Erythroblast (primary cell): ENCODE data around the gene SPSB1.

Source experiments
- DNase-seq, 2 experiments: peaks; one replicate each; lab custom pipeline; 2025; lab: John Stamatoyannopoulos, UW
- GATA1 ChIP-seq: IDR thresholded peaks from 2 replicates; pipeline ENCODE4 v1.6.1; 2011; ENCODE audit warnings: low read depth, mild to moderate bottlenecking, control low read depth, low read length, moderate library complexity
- POLR2A ChIP-seq: IDR thresholded peaks from 2 replicates; pipeline ENCODE4 v1.6.1; 2011; ENCODE audit warnings: mild to moderate bottlenecking, low read length

Gene SPSB1

DNA sequence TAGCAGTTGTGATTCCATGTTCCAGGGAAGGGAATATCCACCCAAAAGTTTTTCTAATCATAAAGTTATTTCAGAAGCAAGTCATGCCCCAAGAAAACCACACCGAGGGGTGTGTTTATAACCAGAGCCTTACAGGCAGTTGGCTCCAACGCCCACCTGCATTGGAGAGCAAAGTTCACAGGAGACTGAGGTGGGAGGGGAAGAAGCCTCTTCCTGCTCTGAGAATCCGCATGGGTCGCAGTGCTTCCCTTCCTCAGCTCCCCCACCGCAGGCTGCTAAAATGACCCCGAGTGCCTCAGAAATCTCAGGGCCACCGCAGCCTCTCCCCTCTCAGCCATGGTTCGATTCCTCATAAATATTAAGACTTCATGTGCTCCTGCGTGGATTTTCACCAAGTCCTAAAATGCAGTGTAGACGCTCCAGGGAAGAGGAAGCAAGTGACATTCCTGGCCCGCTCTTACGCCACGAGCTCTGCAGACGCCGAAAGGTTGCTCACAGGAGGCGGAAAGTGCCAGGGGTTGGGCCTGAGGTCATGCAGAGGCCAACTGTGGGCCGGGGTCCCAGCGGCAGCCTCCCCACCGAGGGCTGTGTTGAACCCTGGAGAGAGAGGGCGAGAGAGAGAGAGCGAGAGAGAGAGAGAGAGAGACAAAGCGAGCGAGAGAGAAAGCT is 13.4 kb upstream of the SPSB1 start:
- DNase-seq = no peak
- no peak for TF ChIP-seq POLR2A

DNA sequence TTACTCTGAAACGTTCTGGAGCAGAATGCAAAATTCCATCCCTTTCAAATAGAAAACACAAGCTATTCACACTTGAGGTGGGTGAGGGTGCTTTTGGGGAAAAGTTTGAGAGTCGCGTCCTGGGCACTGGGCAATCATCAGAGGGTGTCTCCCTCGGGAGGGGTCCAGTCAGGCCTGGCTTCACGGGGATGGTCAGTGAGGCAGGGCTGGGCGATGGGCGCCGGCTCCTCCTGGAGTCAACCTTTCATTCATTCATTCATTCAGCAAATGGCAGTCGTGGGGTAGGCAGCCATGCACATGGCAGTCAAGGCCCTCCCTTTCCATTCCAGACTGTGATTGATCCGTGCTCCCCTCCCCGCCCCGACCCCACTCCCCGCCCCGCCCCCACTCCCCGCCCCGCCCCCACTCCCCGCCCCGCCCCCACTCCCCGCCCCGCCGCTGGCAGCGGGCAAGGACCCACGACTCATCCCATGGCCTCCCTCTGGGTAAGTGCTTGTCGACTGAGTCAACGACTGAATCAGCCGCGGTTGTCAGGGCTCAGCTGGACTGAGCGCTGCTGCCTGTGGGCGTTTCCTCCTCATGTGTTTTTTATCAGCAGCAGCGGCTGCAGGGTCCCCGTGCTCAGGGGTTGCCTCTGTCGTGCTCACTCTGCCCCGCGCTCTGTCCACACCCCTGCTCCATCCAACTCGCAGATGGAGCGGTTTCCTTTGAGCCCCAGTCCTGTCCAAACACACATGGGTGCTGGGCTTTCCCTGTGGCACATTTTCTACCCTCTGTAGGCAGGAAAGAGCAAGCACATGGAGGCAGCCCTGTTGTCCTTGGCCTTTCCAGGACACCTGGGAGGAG is 12.5 kb upstream of the SPSB1 start:
- TF ChIP-seq POLR2A (no peak), GATA1 (no peak)
- peak; percentile 57 to 64 for DNase-seq

DNA sequence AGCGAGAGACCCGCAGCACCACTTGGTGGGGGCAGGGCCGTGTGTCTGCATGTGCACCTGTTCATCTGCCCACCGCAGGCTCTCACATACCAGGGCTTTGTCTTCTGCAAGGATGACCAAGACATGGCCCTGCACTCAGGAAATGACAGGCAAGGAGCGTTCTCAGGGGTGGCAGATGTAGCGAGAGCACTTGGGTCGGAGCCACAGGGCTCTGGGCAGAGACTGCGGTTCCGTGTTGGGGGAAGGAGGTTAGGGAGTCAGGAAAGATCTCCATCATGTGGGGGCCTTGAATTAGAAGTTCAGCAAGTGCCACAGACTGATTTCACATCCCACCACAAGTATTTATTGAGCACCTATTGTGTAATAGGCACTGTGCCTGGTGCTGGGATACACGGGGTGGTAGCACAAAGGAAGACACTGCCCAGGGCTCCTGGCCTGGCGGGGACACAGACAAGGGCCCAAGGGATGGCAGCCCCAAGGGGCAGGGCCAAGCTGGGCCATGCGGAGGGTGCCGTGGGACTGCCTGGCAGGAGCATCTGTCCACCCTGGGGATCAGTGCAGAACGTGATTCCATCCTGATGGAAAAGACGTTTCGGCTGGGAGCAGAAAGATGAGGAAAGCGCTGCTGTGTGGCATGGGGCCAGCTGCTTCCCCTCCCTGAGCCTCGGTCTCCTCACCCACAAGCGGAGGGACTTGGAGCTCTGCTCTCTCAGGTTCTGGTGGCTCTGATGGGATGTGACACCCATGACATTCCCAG is 11.4 kb upstream of the SPSB1 start:
- TF ChIP-seq POLR2A = no peak
- no peak for TF ChIP-seq GATA1

DNA sequence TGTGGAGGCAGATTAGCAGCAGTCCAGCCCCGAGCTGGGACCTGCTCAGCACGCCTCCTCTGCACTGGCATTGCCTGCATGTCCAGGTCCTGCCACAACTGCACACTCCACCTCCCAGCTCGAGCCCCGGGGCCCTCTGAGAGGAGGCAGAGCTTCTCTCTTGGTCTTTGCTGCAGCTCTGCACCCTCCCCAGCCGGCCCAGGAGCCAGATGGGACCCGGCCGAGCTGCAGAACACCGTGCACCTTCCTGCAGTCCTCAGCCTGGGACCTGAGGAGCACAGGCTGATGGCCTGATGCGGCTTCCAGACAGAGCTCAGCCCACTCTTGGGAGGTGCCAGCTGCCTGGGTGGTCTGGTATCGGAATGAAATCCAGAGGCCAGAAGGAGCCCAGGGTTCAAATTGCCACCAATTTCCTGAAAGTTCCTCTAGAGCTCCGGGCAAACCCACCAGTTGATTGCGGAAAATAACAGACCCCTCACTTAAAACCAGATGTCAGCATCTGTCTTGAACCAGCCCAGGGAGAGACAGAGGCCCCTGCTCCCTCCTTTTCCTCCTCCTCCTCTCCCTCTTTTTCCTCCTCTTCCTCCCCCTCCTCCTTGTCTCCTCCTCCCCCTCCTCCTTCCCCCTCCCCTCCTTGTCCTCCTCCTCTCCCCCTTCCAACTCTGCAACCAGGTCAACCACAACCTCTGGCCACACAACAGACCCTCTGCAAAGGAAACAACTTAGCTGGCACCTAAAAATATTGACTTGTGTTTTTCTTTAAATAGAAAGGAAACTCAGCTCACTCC is 10.6 kb upstream of the SPSB1 start:
- DNase-seq = no peak

More for the DNA sequence above, 11.4 kb upstream of the SPSB1 start:
- DNase-seq = no peak

DNA sequence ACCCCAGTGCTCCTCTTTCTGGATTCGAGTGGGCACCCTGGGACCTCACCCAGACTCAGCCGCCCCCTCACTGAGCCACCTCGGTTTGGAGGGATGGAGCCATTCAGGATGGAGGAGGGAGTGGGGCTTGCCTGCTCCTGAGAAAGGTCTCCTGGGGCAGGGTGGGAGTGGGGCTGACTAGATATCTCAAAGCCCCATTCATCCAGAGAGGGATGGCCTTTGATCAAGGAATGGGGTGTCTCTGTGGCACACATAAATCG is 10.1 kb upstream of the SPSB1 start:
- TF ChIP-seq POLR2A (no peak), GATA1 (no peak)
- DNase-seq = no peak

More for the DNA sequence above, 10.6 kb upstream of the SPSB1 start:
- TF ChIP-seq POLR2A (no peak), GATA1 (no peak)

DNA sequence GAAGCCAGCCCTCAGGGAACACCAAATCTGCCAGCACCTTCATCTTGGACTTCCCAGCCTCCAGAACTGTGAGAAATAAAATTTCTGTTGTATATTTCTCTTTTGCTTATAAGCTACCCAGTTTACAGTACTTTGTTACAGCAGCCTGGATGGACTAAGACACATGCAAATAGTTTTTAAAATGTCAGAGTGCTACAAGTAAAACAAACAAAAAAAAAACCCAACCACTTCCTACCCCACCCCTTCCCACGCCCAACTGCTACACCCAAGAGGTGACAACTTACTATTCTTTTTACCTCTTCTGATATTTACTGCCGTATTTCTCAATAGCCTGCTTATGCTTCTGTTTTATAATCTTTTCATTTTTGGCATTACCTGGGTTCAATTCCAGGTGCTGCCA is 8.6 kb upstream of the SPSB1 start:
- no peak for TF ChIP-seq POLR2A
- no peak for TF ChIP-seq GATA1
- DNase-seq = no peak

DNA sequence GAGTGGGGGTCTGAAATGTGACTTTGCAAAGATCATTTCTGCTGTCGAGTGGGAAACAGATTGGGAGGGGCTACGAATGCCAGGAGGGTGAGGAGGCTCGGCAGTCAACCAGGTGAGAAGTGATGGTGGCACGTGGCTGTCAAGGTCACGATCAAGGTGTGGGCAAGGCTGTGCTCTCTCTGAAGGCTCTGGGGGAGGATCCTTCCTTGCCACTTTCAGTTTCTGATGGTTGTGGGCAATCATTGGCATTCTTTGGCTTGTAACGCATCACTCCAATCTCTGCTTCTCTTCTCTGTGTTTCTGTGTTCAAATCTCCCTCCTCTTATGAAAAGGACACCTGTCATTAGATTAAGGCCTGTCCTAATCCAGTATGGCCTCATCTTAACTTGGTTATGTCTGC is 6.1 kb upstream of the SPSB1 start:
- TF ChIP-seq GATA1 (no peak), POLR2A (no peak)
- no peak for DNase-seq

DNA sequence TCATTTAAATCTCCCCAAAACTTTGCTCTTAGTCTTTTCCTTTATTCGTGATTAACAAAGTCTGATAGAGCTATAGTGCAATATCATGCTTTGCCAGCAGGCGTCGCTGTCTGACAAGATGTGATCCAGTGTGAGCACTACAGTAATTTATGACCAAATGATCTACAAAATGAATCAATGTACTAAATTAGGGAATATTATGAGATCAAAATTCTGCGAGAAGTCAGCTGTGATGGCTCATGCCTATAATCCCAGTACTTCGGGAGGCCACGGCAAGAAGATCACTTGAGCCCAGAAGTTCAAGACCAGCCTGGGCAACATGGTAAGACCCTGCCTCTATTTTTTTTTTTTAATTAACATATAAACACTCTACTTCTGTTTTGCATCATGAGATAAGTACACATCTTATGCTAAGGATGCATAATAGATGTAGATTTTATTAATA is 3.6 kb upstream of the SPSB1 start:
- TF ChIP-seq POLR2A = no peak
- no peak for TF ChIP-seq GATA1
- peak; percentile 69 to 81 for DNase-seq

DNA sequence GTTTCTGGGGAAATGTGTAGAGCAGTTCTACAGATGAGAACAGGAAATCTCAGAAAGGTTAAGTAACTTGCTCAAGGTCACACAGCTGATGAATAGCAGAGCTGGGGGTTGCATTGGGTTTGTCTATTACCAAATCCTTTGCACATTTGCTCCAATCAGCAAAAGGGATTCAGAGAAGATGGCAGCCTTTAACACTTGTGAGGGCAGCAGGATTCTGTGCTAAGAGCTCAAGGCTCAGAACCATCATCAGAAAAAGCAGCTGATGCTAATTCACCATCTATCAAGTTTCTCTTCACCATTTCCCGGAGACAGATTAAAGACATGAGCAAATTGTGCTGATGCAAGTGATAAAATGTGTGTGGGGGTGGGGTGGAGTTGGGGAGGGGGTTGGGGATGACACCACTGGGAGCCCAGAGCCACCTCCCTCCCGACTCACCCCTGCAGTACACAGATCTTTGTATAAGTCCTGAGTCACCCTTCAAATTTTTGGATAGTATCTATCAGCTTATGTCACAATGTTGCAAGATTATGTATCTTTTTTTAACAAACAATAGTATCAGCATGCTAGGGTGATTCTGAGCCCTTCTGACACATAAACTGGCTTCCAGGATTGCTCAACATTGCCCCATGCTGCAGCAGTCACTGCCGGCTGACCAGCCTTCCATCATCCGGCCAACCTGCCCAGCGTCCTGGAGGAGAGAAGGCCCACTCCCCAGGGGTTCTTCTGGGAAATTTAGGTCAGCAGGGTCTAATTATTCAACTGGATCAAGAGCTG is 2.8 kb upstream of the SPSB1 start:
- no peak for TF ChIP-seq POLR2A
- no peak for TF ChIP-seq GATA1
- DNase-seq = peak in 1 of 2 experiments; percentile 9

DNA sequence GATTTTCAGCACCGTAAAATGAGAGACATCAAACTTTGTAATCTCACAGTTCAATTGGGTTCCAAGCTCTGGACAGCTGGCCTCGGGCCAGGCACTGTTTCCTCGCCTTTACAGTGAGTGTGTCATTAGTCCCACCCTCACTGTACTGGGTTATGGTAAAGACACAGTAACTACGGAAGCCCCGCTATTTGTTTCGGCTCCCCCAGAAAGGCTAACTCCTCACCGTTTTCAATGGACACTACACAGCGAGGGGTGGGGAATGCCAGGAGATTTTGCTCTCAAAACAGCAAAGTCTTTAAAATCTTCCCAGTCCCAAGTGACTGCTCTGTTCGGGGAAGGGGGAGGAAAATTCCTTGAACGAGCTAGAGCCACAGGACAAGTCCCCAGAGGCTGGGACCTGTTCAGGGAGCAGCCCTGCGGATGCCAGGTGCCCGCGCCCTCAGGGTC is 757 bp upstream of the SPSB1 start:
- DNase-seq = peak; percentile 14 to 28
- TF ChIP-seq GATA1 (no peak), POLR2A (no peak)

DNA sequence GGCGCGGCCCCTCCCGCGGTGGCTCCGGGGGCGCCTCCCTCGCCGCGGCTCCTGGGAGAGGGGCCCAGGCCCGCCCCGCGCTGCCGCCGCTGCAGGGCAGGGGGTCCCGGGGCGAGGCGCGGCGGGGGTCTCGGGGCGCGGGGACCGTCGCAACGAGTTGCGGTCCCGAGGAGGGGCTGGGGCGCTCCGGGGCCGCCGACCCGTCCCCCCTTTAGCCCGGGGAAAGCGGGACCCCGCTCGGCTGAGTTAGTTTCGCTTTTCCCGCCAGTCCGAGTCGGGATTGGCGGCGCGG is 493 bp downstream of the SPSB1 start:
- no peak for TF ChIP-seq POLR2A
- TF ChIP-seq GATA1 = no peak
- DNase-seq = no peak

DNA sequence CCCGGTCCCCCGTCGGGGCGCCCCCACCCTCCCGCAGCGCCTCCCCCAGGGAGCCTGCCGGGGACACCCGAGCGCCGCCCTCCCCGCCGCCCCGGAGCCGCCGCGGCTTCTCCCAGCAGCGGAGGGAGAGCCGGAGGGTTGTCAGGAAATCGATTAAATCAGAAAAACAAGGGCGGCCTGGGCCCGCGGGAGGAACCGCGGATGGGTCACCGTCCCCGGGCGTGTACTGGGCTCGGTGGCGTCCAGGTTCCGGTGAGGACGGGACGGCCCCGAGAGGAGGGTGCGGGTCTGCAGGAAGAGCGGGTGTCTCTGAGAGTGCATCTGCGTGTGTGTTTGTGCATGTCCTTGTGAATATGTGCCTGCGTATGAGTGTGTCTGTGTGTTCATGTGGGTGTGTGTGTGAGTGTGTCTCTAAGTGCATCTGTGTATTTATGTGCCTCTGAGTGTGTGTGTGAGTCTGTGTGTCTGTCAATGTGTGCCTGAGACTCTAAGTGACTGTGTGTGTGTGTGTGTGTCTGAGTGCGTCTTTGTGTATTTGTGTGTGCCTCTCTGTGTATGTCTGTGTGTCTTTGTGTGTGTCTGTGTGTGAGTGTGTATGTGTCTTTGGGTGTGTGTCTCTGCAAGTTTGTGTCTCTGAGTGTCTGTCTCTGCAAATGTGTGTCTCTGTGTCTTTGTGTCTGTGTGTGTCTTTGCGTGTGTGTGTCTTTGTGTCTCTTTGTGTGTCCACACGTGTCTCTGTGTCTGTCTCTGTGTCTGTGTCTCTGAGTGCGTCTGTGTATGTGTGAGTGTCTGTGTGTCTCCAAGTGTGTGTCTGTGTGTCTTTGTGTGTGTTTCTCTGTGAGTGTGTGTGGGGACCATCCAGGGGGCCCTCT is 1.1 kb downstream of the SPSB1 start:
- DNase-seq = peak; percentile 18 to 27

More for the DNA sequence above, 1.1 kb downstream of the SPSB1 start:
- TF ChIP-seq GATA1 (no peak), POLR2A (no peak)
